ENCODE data around the gene POMP. TPM values are rescaled to one million over a fixed set of nuclear protein-coding genes. Genes with fewer than 3 reads are reported as not detected.
"Not testable (repeated sequence)": the region's sequence is repeated elsewhere in the genome, so short reads cannot be mapped to it uniquely, and the experiment has no call there.

POMP gene
- total RNA-seq, 1 donor from 2014 or later, result 51.6 TPM

- DNase-seq (ENCODE audit: low spot score), result no peak
Observed at GRCh38 chr13:28637714-28638355, 21.1 kb upstream of the POMP start.

- no peak for DNase-seq (ENCODE audit: low spot score)
Observed at GRCh38 chr13:28638756-28639155, 20.2 kb upstream of the POMP start.

GRCh38 chr13:28640861-28641599 is 17.9 kb upstream of the POMP start:
- DNase-seq (ENCODE audit: low spot score), result no peak

- no peak for DNase-seq (ENCODE audit: low spot score)
Observed at GRCh38 chr13:28641600-28641926, 17.4 kb upstream of the POMP start.

- DNase-seq (ENCODE audit: low spot score), result no peak
Observed at GRCh38 chr13:28650284-28650683, 8.6 kb upstream of the POMP start.

GRCh38 chr13:28651810-28652401 is 7.0 kb upstream of the POMP start:
- DNase-seq (ENCODE audit: low spot score), result no peak

GRCh38 chr13:28653111-28653510 is 5.8 kb upstream of the POMP start:
- no peak for DNase-seq (ENCODE audit: low spot score)

- DNase-seq (ENCODE audit: low spot score), result no peak
Observed at GRCh38 chr13:28654276-28654675, 4.7 kb upstream of the POMP start.

GRCh38 chr13:28655561-28655960 is 3.4 kb upstream of the POMP start:
- no peak for DNase-seq (ENCODE audit: low spot score)

GRCh38 chr13:28657784-28658538 is 969 bp upstream of the POMP start:
- DNase-seq (ENCODE audit: low spot score), result no peak

- DNase-seq (ENCODE audit: low spot score), result no peak
Observed at GRCh38 chr13:28658539-28658795, 463 bp upstream of the POMP start.

- no peak for DNase-seq (ENCODE audit: low spot score)
Observed at GRCh38 chr13:28659621-28659970, 666 bp downstream of the POMP start.

GRCh38 chr13:28666897-28667488 is 8.1 kb downstream of the POMP start:
- DNase-seq (ENCODE audit: low spot score), result no peak

- DNase-seq (ENCODE audit: low spot score), result no peak
Observed at GRCh38 chr13:28671126-28671792, 12.3 kb downstream of the POMP start.

- DNase-seq (ENCODE audit: low spot score), result no peak
Observed at GRCh38 chr13:28678809-28679208, 19.9 kb downstream of the POMP start.

GRCh38 chr13:28679628-28680027 is 20.7 kb downstream of the POMP start:
- DNase-seq (ENCODE audit: low spot score), result no peak

GRCh38 chr13:28680541-28680940 is 21.6 kb downstream of the POMP start:
- DNase-seq (ENCODE audit: low spot score), result no peak

GRCh38 chr13:28683169-28683568 is 24.2 kb downstream of the POMP start:
- DNase-seq (ENCODE audit: low spot score), result not testable (repeated sequence)

- DNase-seq (ENCODE audit: low spot score), result no peak
Observed at GRCh38 chr13:28684257-28684656, 25.3 kb downstream of the POMP start.

- DNase-seq (ENCODE audit: low spot score), result no peak
Observed at GRCh38 chr13:28685114-28685513, 26.2 kb downstream of the POMP start.

GRCh38 chr13:28685892-28686291 is 27.0 kb downstream of the POMP start:
- DNase-seq (ENCODE audit: low spot score), result no peak

Measured in ureter (tissue), 1 donor.